A673 (cell line): ENCODE measurements around the gene ABCA10. TPM values are rescaled to one million over a fixed set of nuclear protein-coding genes. Genes with fewer than 3 reads are reported as not detected.
"Not testable (repeated sequence)": the region's sequence is repeated elsewhere in the genome, so short reads cannot be mapped to it uniquely, and the experiment has no call there.

Source experiments
- Bru-seq: library from RNA; stranded (reverse); fragments of 400-500 nt; gene quantifications from one replicate; lab custom pipeline; 2021; lab: Mats Ljungman, UMichigan
- BruChase-seq, 2 experiments: library from RNA; stranded (reverse); fragments of 400-500 nt; gene quantifications; one replicate each; lab custom pipeline; 2021; lab: Mats Ljungman, UMichigan
- BruUV-seq: library from RNA; stranded (reverse); fragments of 400-500 nt; replicated peaks from 2 replicates; lab custom pipeline; 2021; lab: Mats Ljungman, UMichigan
- CTCF ChIA-PET: fragments of 300-600 bp; sonication (Branson Sonifier 250); formaldehyde crosslinking; loops from one replicate; lab custom pipeline; 2022; ENCODE audit warnings: antibody characterized with exemption; lab: Charles Lee
- POLR2A ChIA-PET: fragments of 300-600 bp; sonication (Branson Sonifier 250); formaldehyde crosslinking; loops from one replicate; lab custom pipeline; 2022; ENCODE audit warnings: antibody characterized with exemption; ENCODE audit not compliant: low non-redundant PET; lab: Charles Lee
- DNase-seq: peaks from one replicate; pipeline ENCODE4 v3.0.0-alpha.2; 2015; ENCODE audit warnings: low spot score
- H3K27ac ChIP-seq: fragments of 200-600 bp; sonication (generic); 2 replicates; pipeline ENCODE4 v1.5.1; 2016; ENCODE audit warnings: mixed run types, low read depth, mild to moderate bottlenecking, mixed read lengths, antibody characterized with exemption, low read length; ENCODE audit not compliant: poor library complexity, severe bottlenecking
- H3K27me3 ChIP-seq: fragments of 200-600 bp; sonication (generic); replicated peaks from 2 replicates; pipeline ENCODE4 v1.6.1; 2017; ENCODE audit warnings: mixed run types, low read depth, mild to moderate bottlenecking, mixed read lengths, antibody characterized with exemption, low read length; ENCODE audit not compliant: insufficient read depth, poor library complexity
- H3K36me3 ChIP-seq: fragments of 200-600 bp; sonication (generic); 2 replicates; pipeline ENCODE4 v1.6.1; 2016; ENCODE audit warnings: mixed run types, mild to moderate bottlenecking, mixed read lengths, antibody characterized with exemption, low read length; ENCODE audit not compliant: insufficient read depth, poor library complexity, severe bottlenecking
- H3K4me1 ChIP-seq: fragments of 200-600 bp; sonication (generic); 2 replicates; pipeline ENCODE4 v1.6.1; 2017; ENCODE audit warnings: mixed run types, mild to moderate bottlenecking, mixed read lengths, antibody characterized with exemption, low read length; ENCODE audit not compliant: insufficient read depth, poor library complexity, severe bottlenecking
- H3K4me3 ChIP-seq: fragments of 200-600 bp; sonication (generic); 2 replicates; pipeline ENCODE4 v1.5.1; 2016; ENCODE audit warnings: low read depth, mixed run types, mild to moderate bottlenecking, mixed read lengths, low read length; ENCODE audit not compliant: poor library complexity, severe bottlenecking
- H3K9me3 ChIP-seq: fragments of 200-600 bp; sonication (generic); 2 replicates; pipeline ENCODE4 v1.6.1; 2016; ENCODE audit warnings: mixed run types, low read depth, mild to moderate bottlenecking, mixed read lengths, antibody characterized with exemption, low read length; ENCODE audit not compliant: poor library complexity, severe bottlenecking
- CTCF ChIP-seq: fragments of 300-800, 200-600 bp; sonication (generic); conservative IDR thresholded peaks from 2 replicates; pipeline ENCODE4 v1.5.1; 2017; ENCODE audit warnings: low read depth, mild to moderate bottlenecking, antibody characterized with exemption, low read length, moderate library complexity, mixed read lengths
- EZH2 ChIP-seq: fragments of 200-600 bp; sonication (generic); IDR thresholded peaks from 2 replicates; pipeline ENCODE4 v1.6.1; 2017; ENCODE audit warnings: borderline replicate concordance, low read depth, mild to moderate bottlenecking, mixed read lengths, antibody characterized with exemption, low read length; ENCODE audit not compliant: poor library complexity, severe bottlenecking
- intact Hi-C: fragments of 100-400 bp; cut with micrococcal nuclease; formaldehyde crosslinking; loops from one replicate; pipeline ENCODE4 v1.10.0; 2022; ENCODE audit not compliant: unreplicated experiment
- long read RNA-seq: library from polyadenylated mRNA; stranded (forward); transcript quantifications from one replicate; pipeline ENCODE4 v2.0.0, GENCODE V29; 2022
- total RNA-seq: library from RNA; stranded (reverse); gene quantifications from 2 replicates; pipeline ENCODE4 v1.2.3, GENCODE V29; 2021

The ABCA10 gene
- total RNA-seq = 0.42 and 0.47 TPM in 2 replicates
- percentile 47 among the genes with signal in this experiment for Bru-seq, nascent RNA
- BruChase-seq, experiment 1, labeled RNA remaining after a 2-hour chase = percentile 41 among the genes with signal in this experiment
- BruChase-seq, experiment 2, labeled RNA remaining after a 6-hour chase = percentile 32 among the genes with signal in this experiment
- long read RNA-seq = 0 reads

- TF ChIP-seq EZH2 = no peak
- TF ChIP-seq CTCF = no peak
- no peak for DNase-seq
- no TSS peak for BruUV-seq
- Histone ChIP-seq H3K36me3 (no peaks in the 10 kb centered on the region), H3K27ac (no peak within 1 kb of the TSS), H3K4me3 (no peak within 1 kb of the TSS), H3K27me3 (no peaks in the 10 kb centered on the region), H3K9me3 (peaks cover 14% of the 10 kb centered on the region), H3K4me1 (no peaks in the 10 kb centered on the region)
- intact Hi-C loops = no loop called here
- ChIA-PET POLR2A (no interaction called here), CTCF (no interaction called here)
These were observed at the start of gene ABCA10 for GRCh38 chr17:69228576-69228975. ABCA10 (minus strand) TSS chr17:69228824; CDS start chr17:69225358, 3,466 bp downstream.

- H3K27me3 ChIP-seq, H3K36me3 ChIP-seq, H3K27ac ChIP-seq, POLR2A ChIA-PET, CTCF ChIA-PET, H3K4me3 ChIP-seq, intact Hi-C loops, DNase-seq, H3K4me1 ChIP-seq, BruUV-seq, H3K9me3 ChIP-seq: not testable (repeated sequence)
These were observed 47.7 kb upstream of the ABCA10 start for GRCh38 chr17:69276279-69276678.

GRCh38 chr17:69275751-69276150 lies 47.1 kb upstream of the ABCA10 start:
- POLR2A ChIA-PET = no interaction called here
- H3K4me1 ChIP-seq = no peaks in the 10 kb centered on the region
- DNase-seq = no peak
- no TSS peak for BruUV-seq
- no peak overlapping the region for H3K27ac ChIP-seq
- no peaks in the 10 kb centered on the region for H3K36me3 ChIP-seq
- CTCF ChIA-PET = no interaction called here
- TF ChIP-seq EZH2 = no peak
- TF ChIP-seq CTCF = no peak
- no peaks in the 10 kb centered on the region for H3K27me3 ChIP-seq
- intact Hi-C loops = no loop called here
- no peaks in the 10 kb centered on the region for H3K9me3 ChIP-seq
- no peak overlapping the region for H3K4me3 ChIP-seq

- peaks cover 19% of the 10 kb centered on the region for H3K4me1 ChIP-seq
- H3K36me3 ChIP-seq = no peaks in the 10 kb centered on the region
- ChIA-PET CTCF (interaction anchor here (0.5 kb wide), 1 partner anchor 298 kb away, joined by 5 read pairs; no protein-coding TSS in a partner anchor), POLR2A (no interaction called here)
- H3K9me3 ChIP-seq = no peaks in the 10 kb centered on the region
- no peak overlapping the region for H3K4me3 ChIP-seq
- H3K27ac ChIP-seq = no peak overlapping the region
- H3K27me3 ChIP-seq = no peaks in the 10 kb centered on the region
- peak; percentile 34 for DNase-seq
- TF ChIP-seq CTCF (no peak), EZH2 (no peak)
- no TSS peak for BruUV-seq
- intact Hi-C loops = no loop called here
These were observed 42.4 kb upstream of the ABCA10 start for GRCh38 chr17:69271023-69271422.
